Central memory CD8-positive, alpha-beta T cell (primary cell): ENCODE data around the gene MORN5.

Source experiments
- ATAC-seq: fragments of 150-1000 bp; cut with Tn5 transposase; replicated peaks from 2 replicates; pipeline ENCODE4 v1.10.0; 2022; ENCODE audit warnings: mild to moderate bottlenecking, moderate FRiP score, moderate number of reproducible peaks; ENCODE audit not compliant: poor library complexity, severe bottlenecking; ENCODE audit errors: extremely low read depth
- DNase-seq, 2 donors: peaks; one replicate each; pipeline ENCODE4 v3.0.0; 2021; ENCODE audit warnings: low spot score in 2 of 2
- H3K27ac Mint-ChIP-seq: one replicate; pipeline ENCODE4 v1.8.0; 2022; ENCODE audit warnings: low read depth, mild to moderate bottlenecking, moderate library complexity, mixed read lengths
- H3K27me3 Mint-ChIP-seq: one replicate; pipeline ENCODE4 v1.8.0; 2022; ENCODE audit warnings: mixed read lengths
- H3K36me3 Mint-ChIP-seq: one replicate; pipeline ENCODE4 v1.8.0; 2022; ENCODE audit warnings: mild to moderate bottlenecking, moderate library complexity, mixed read lengths; ENCODE audit not compliant: insufficient read depth
- H3K4me1 Mint-ChIP-seq: one replicate; pipeline ENCODE4 v1.8.0; 2022; ENCODE audit warnings: mixed read lengths
- H3K4me3 Mint-ChIP-seq: one replicate; pipeline ENCODE4 v1.8.0; 2022; ENCODE audit warnings: mild to moderate bottlenecking, moderate library complexity, mixed read lengths
- H3K9me3 Mint-ChIP-seq: one replicate; pipeline ENCODE4 v1.8.0; 2022; ENCODE audit warnings: mixed read lengths

MORN5 gene

DNA sequence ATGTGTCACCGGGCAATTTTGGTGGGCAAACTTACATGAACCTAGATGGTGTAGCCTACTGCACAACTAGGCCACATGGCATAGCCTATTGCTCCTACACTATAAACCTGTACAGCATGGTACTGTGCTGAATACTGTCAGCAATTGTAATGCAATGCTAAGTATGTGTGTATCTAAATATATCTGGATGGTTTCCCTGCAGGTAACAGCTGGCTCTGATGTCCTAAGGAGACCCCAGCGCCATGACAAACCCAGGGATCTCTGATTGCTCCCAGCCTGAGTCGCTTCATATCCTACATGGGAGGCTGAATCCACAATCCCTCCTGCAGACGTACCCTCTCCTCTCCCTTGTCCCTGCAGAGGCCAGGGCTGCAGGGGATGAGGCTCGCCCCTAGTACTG lies 40.0 kb upstream of the MORN5 start:
- peaks cover 17% of the 10 kb centered on the region for H3K27me3 Mint-ChIP-seq
- no peaks in the 10 kb centered on the region for H3K4me1 Mint-ChIP-seq
- H3K36me3 Mint-ChIP-seq: peaks cover 5% of the 10 kb centered on the region
- H3K27ac Mint-ChIP-seq: no peak overlapping the region
- no peak for ATAC-seq
- H3K4me3 Mint-ChIP-seq: no peak overlapping the region
- no peaks in the 10 kb centered on the region for H3K9me3 Mint-ChIP-seq
- DNase-seq: no peak

DNA sequence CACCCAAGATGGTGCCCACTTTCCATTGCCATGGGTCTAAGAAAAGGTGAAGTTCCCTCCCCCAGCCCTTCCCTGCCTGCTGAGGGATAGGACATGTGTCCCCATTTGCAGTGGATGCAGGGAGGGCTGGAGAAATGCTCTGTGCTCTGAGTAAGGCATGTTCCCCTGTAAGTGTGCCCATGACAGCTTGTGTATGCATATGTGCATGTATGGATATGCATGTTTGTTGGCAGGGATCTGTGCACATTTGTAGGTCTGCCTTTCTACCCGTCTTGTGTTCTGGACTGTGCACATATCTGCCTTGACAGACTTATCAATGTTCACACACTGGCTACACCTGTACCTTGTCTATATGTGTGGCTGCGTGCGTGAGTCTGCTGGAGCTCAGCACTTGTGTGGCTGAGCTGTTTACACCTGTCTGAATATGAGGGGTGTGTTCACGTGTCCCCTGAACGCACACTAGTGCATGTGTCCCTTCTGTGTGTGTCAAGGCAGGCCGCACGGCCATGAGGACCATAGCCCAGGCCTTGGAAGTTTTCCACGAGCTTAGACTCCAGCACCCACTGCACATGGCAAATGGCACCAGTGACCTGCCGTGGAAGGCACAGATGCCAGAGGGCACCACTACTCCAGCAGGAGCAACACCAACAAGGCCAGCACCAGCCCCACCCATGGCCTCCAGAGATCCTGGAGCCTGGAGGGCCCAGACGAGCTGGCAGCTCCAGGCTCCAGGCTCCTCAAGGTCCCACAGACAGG lies 39.2 kb upstream of the MORN5 start:
- H3K4me1 Mint-ChIP-seq: peaks cover 6% of the 10 kb centered on the region
- DNase-seq (no peak), ATAC-seq (no peak)
- H3K36me3 Mint-ChIP-seq: peaks cover 5% of the 10 kb centered on the region
- no peak overlapping the region for H3K27ac Mint-ChIP-seq
- H3K27me3 Mint-ChIP-seq: peaks cover 25% of the 10 kb centered on the region
- H3K9me3 Mint-ChIP-seq: no peaks in the 10 kb centered on the region
- H3K4me3 Mint-ChIP-seq: no peak overlapping the region

DNA sequence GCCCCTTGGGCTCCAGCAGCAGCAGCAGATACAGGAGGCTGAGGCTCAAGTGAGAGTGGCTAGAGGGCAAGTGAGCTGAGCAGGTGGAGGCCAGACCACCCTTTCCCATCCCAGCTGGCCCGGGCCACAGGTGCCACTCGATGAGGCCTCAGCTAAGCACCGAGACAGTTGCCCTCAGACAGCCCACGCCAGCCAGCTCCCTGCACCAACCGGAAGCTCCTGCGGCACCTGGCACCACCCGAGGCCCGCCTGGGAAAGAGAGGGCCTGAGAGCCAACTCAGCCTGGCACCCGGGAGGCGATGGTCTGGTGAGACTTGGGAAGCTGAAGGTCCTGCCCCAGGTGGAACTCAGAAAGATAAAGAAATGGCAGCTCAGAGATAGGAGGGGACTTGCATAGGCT lies 38.3 kb upstream of the MORN5 start:
- DNase-seq (no peak), ATAC-seq (no peak)
- H3K4me3 Mint-ChIP-seq: no peak overlapping the region
- H3K9me3 Mint-ChIP-seq: no peaks in the 10 kb centered on the region
- H3K27me3 Mint-ChIP-seq: peaks cover 34% of the 10 kb centered on the region
- peak overlapping the region; percentile 23 for H3K27ac Mint-ChIP-seq
- peaks cover 5% of the 10 kb centered on the region for H3K36me3 Mint-ChIP-seq
- H3K4me1 Mint-ChIP-seq: peaks cover 11% of the 10 kb centered on the region

DNA sequence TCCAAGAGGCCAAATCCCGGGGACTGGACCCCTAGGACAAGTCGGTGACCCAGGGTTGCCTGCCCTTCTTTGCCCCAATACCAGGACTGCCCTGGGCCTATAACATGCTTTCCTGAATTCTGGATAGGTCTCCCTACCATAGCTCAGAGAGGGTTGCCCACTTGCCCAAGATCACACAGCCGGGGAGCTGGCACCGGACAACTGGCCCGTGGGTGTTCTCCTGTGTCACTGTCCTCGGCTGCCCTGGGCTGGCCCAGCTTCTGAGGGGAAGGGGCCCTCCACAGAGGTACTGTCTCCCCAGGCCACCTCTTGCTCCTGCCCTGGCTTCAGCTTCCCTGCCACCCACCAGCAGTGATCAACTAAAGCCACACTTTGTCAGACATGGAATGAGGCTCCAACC lies 37.8 kb upstream of the MORN5 start:
- no peak overlapping the region for H3K4me3 Mint-ChIP-seq
- no peaks in the 10 kb centered on the region for H3K9me3 Mint-ChIP-seq
- H3K36me3 Mint-ChIP-seq: peaks cover 5% of the 10 kb centered on the region
- peaks cover 13% of the 10 kb centered on the region for H3K4me1 Mint-ChIP-seq
- no peak for DNase-seq
- no peak for ATAC-seq
- peak overlapping the region; percentile 23 for H3K27ac Mint-ChIP-seq
- peaks cover 39% of the 10 kb centered on the region for H3K27me3 Mint-ChIP-seq

DNA sequence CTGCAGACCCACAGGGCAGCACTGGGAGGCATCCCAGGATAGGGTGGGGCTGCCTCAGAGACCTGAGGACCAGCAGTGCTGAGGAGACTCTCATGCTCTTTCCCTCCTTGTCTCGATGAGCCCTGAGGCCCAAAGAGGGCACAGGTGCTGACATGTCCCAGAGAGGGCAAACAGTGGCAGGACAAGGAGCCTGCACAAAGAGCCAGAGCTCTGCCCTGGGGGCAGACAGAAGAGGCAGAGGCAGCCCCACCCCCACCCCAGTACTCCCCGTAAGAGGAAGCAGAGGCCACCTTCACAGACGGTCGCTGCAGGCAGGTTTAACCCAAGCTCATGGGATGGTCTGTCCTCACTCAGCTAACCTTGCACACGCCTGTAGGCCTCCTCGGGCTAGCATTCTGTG lies 37.2 kb upstream of the MORN5 start:
- Mint-ChIP-seq H3K27ac (no peak overlapping the region), H3K4me3 (no peak overlapping the region), H3K4me1 (peaks cover 13% of the 10 kb centered on the region), H3K27me3 (peaks cover 39% of the 10 kb centered on the region), H3K9me3 (no peaks in the 10 kb centered on the region), H3K36me3 (peaks cover 5% of the 10 kb centered on the region)
- ATAC-seq (no peak), DNase-seq (no peak)

DNA sequence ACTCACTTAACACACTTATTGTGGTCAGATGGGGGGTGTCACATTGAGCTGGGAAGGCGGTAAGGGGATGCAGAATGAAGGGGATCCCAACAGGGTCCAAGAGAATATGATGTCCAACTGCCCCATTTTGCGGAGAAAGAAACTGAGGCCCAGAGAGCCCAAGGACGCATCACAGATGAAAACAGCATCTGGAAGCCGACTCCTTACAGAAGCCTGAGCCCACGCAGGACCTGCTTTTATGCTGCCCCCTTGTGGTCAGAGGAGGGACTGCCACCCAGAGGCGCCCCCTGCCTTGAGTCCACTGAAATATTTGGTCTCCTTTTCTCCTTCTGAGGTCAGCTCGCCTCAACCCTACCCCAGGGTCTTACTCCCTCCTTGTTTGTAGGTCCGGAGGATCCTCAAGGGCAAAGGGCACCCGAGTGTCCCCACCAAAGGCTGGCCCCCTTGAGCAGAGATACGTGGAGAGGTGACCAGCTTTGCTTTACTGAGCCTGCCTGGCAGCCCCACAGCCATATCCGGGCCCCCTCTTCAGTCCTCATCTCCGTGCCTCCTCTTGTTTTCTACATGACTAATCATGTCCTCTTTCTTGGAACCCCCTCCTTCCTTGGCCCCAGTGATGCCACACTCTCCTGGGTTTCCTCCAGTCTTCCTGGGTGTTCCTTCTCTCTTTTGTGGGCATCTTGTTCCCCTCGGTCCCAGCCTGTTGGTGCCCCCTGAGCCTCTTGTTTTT lies 36.6 kb upstream of the MORN5 start:
- H3K4me1 Mint-ChIP-seq: peaks cover 13% of the 10 kb centered on the region
- no peak overlapping the region for H3K4me3 Mint-ChIP-seq
- H3K27ac Mint-ChIP-seq: no peak overlapping the region
- DNase-seq (peak; percentile 54 to 68), ATAC-seq (peak; percentile 60)
- H3K36me3 Mint-ChIP-seq: peaks cover 5% of the 10 kb centered on the region
- no peaks in the 10 kb centered on the region for H3K9me3 Mint-ChIP-seq
- H3K27me3 Mint-ChIP-seq: peaks cover 39% of the 10 kb centered on the region

DNA sequence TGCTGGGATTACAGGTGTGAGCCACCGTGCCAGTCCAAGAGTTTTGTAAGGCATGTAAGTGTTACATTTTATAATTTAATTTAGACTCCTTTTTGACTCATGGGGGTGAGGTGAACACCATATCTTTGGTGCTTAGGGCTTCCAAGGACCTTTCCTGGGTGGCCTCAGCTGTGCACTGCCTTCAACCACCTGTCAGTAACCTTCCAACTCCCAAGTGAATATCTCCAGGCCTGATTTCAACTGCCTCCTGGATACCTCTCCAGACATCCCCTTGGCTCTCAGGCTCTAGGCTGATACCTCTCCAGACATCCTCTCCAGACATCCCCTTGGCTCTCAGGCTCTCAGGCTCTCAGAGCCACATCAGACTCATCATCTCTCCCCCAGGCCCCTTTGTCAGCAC lies 35.7 kb upstream of the MORN5 start:
- Mint-ChIP-seq H3K27ac (no peak overlapping the region), H3K36me3 (peaks cover 5% of the 10 kb centered on the region), H3K4me1 (peaks cover 13% of the 10 kb centered on the region), H3K27me3 (peaks cover 39% of the 10 kb centered on the region), H3K4me3 (no peak overlapping the region), H3K9me3 (no peaks in the 10 kb centered on the region)
- no peak for DNase-seq
- no peak for ATAC-seq

DNA sequence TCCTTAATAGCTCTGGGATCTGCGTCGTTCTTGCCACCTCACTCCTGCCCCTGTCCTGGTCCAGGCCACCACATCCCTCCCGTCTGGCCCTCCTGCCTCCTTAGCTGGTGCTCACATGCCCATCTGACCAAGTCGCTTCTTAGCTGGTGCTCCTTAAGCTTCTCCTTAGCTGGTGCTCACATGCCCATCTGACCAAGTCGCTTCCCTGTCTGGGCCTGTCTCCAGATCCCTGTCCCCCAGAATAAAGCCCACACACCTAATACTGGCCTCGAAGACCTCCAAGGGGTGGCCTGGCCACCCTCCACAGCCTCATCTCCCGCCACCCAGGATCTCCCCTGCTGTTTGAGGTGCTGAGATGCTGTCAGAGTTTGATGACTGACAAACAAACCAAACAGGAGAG lies 35.2 kb upstream of the MORN5 start:
- no peak for ATAC-seq
- no peaks in the 10 kb centered on the region for H3K9me3 Mint-ChIP-seq

DNA sequence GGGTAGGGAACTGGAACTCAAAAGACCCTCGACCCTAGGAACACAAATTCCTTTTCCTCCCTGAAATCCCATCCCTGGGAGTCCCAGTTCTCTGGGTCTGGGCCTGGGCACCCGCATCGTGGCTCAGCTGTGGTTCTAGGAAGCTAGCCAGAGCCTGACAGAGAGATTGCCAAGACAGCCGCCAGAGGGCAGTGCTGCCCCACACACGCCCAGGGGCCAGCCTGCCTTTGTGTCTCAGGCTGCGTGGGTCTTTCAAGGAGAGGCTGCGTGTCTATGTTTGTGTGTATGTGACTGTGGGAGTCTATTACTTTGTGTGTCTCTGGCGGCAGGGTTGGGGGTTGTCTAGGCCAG lies 34.6 kb upstream of the MORN5 start:
- DNase-seq: peak; percentile 60 to 72
- Mint-ChIP-seq H3K4me3 (peak overlapping the region; percentile 28), H3K27ac (peak overlapping the region; percentile 20), H3K36me3 (peaks cover 5% of the 10 kb centered on the region), H3K27me3 (peaks cover 39% of the 10 kb centered on the region), H3K9me3 (no peaks in the 10 kb centered on the region), H3K4me1 (peaks cover 13% of the 10 kb centered on the region)
- peak; percentile 45 for ATAC-seq

More for the DNA sequence above, 35.2 kb upstream of the MORN5 start:
- Mint-ChIP-seq H3K27ac (no peak overlapping the region), H3K36me3 (peaks cover 5% of the 10 kb centered on the region), H3K27me3 (peaks cover 39% of the 10 kb centered on the region), H3K4me1 (peaks cover 13% of the 10 kb centered on the region), H3K4me3 (no peak overlapping the region)
- DNase-seq: no peak

DNA sequence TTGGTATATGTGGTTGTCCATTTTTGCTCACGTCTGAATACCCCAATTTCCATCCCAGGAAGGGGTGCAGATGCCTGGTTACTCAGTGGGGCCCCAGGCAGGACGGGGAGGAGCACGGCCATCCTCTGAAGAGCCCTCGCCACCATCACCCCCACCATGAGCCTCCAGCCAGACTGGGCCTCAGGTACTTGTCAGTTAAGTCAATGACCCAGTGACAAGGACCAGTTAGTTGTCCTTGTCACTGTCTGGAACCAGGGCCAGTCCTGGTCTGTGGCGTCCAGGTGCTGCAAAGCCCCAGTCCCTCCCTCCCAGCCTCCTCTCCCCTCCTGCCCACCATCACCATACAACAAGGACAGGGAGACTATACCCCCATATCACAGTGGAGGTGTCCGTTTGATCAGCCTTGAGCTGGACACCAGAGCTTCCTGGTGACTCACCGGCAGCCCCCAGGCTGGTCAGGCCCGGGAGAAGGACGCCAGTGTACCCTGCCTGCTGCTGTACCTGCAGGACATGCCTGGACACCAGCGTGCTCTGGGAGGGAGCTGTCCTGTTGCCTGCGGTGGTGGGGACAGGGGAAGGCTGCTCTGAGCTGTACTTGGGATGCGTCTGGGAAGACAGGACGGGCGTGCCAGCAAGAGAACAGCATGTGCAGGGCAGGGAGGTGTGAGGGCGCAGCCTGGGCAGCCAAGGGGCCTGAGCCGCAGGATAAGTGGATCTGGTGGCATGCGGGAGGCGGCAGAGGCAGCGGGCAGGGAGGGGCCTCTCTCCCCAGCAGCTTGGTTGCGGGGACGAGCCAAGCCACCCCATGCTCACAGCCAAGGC lies 34.0 kb upstream of the MORN5 start:
- Mint-ChIP-seq H3K36me3 (peaks cover 5% of the 10 kb centered on the region), H3K4me3 (peak overlapping the region; percentile 28), H3K27ac (peak overlapping the region; percentile 20), H3K9me3 (no peaks in the 10 kb centered on the region), H3K4me1 (peaks cover 13% of the 10 kb centered on the region), H3K27me3 (peaks cover 39% of the 10 kb centered on the region)
- ATAC-seq (no peak), DNase-seq (no peak)

DNA sequence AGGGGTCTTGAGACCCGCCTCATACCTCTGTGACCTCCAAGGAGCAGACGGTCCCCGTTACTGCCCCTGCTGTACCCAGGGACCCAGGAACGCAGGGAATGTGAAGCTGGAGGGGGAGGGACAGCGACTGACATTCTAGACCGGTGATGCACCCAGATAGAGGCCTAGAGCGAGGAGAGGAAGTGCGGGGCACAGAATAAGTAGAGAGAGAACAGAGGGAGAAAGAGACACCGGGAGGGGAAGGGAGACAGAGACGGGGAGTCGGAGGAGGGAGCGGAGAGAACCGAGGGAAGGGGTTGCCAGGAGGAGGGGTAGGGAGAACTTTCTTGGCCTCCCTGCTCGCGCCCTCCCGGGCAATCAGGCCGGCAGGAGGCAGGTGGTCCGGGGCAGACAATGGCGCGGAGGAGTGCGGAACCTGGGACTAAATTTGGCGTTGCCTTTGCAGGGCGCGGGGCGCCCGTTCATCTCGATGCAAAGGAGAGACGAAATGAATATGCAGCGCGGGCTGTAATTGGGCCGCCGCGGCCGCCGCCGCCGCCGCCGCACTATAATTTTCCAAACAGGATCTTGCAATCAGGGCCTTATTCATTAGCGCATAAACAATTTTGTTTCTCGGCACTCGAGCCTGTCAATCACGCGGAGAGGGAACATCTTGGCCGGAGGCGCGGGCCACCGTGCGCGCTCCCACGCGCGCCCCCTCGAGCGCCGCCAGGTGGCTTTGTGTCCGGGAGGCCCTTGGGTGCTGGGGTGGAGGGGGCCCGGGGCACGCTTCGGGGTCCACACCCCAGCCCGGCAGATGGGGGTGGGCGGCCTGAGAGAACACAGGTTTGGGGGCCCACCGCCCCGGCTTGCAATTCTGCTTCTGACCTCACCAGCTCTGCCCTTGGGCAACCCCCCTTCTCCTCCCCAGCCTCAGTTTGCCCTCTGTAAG lies 33.1 kb upstream of the MORN5 start:
- H3K36me3 Mint-ChIP-seq: peaks cover 5% of the 10 kb centered on the region
- peaks cover 13% of the 10 kb centered on the region for H3K4me1 Mint-ChIP-seq
- DNase-seq: no peak
- ATAC-seq: no peak
- peaks cover 39% of the 10 kb centered on the region for H3K27me3 Mint-ChIP-seq
- H3K9me3 Mint-ChIP-seq: no peaks in the 10 kb centered on the region
- H3K4me3 Mint-ChIP-seq: peak overlapping the region; percentile 27
- no peak overlapping the region for H3K27ac Mint-ChIP-seq

DNA sequence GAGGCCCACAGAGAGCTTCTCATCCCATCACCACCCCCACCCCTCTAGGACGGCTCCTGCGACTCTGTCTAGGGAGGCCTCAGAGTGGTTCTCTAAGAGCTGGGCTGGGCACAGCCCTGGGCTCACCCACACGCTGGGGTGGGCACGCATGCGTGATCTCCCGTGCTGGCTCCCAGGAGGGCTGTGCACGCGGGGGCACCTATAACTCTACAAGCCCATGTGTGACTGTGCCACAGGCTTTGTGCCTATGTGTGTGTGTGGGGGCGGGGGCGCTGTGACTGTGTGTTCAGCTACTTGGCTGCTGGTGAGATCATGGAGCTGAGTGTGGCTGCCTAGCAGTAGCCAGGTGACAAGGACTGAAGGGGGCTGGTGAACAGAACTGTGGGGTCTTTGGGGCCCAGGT lies 32.3 kb upstream of the MORN5 start:
- Mint-ChIP-seq H3K9me3 (no peaks in the 10 kb centered on the region), H3K27me3 (peaks cover 39% of the 10 kb centered on the region), H3K36me3 (peaks cover 5% of the 10 kb centered on the region), H3K4me3 (no peak overlapping the region), H3K4me1 (peaks cover 13% of the 10 kb centered on the region), H3K27ac (no peak overlapping the region)
- no peak for ATAC-seq
- no peak for DNase-seq
